Left renal pelvis (tissue), 4 donors: Measurements from ENCODE around the gene KRTAP4-16. TPM values are rescaled to one million over a fixed set of nuclear protein-coding genes. Genes with fewer than 3 reads are reported as not detected.
A peak's percentile ranks its signal among the peaks of the same experiment; 100 is the strongest.
"Not testable (repeated sequence)": the region's sequence is repeated elsewhere in the genome, so short reads cannot be mapped to it uniquely, and the experiment has no call there.

ENCODE experiments used
- DNase-seq, 4 donors: peaks; one replicate each; pipeline ENCODE4 v3.0.0-alpha.2; 2013; ENCODE audit warnings: low read depth in 4 of 4, low spot score in 3 of 4
- polyA plus RNA-seq, 4 donors: library from polyadenylated mRNA; unstranded; fragments of 120-200 nt; gene quantifications; one replicate each; pipeline ENCODE4 v1.2.1, GENCODE V29; 2013; ENCODE audit not compliant: insufficient read length in 4 of 4

KRTAP4-16 gene
- polyA plus RNA-seq, 4 donors: not detected

- no peak for DNase-seq
Observed at GRCh38 chr17:41082626-41083025, 19.4 kb downstream of the KRTAP4-16 start.

GRCh38 chr17:41076788-41077187 lies 25.2 kb downstream of the KRTAP4-16 start:
- no peak for DNase-seq

- no peak for DNase-seq
Observed at GRCh38 chr17:41073676-41074075, 28.3 kb downstream of the KRTAP4-16 start.

- DNase-seq: no peak
Observed at GRCh38 chr17:41071606-41072360, 30.2 kb downstream of the KRTAP4-16 start.

- no peak for DNase-seq
Observed at GRCh38 chr17:41069031-41069430, 33.0 kb downstream of the KRTAP4-16 start.

- DNase-seq: no peak
Observed at GRCh38 chr17:41067281-41067680, 34.7 kb downstream of the KRTAP4-16 start.

- DNase-seq: no peak
Observed at GRCh38 chr17:41065829-41066624, 36.0 kb downstream of the KRTAP4-16 start, which contains the start of gene KRTAP2-4. Gene KRTAP2-4 (minus strand): TSS chr17:41065879. CDS start chr17:41065845, 34 bp downstream.

- DNase-seq: not testable (repeated sequence)
Observed at GRCh38 chr17:41065016-41065689, 36.9 kb downstream of the KRTAP4-16 start.

GRCh38 chr17:41064301-41064700 lies 37.7 kb downstream of the KRTAP4-16 start:
- no peak for DNase-seq

GRCh38 chr17:41063449-41063848 lies 38.6 kb downstream of the KRTAP4-16 start:
- DNase-seq: no peak

- DNase-seq: no peak
Observed at GRCh38 chr17:41061964-41062363, 40.0 kb downstream of the KRTAP4-16 start.

GRCh38 chr17:41060052-41060604 lies 41.9 kb downstream of the KRTAP4-16 start, which contains the start of gene KRTAP2-3:
Gene KRTAP2-3 (minus strand): TSS chr17:41060114. CDS start chr17:41060050, 64 bp downstream.
- no peak for DNase-seq

- DNase-seq: not testable (repeated sequence)
Observed at GRCh38 chr17:41059276-41060051, 42.5 kb downstream of the KRTAP4-16 start.

- no peak for DNase-seq
Observed at GRCh38 chr17:41058741-41059140, 43.3 kb downstream of the KRTAP4-16 start.

GRCh38 chr17:41057547-41057946 lies 44.5 kb downstream of the KRTAP4-16 start:
- no peak for DNase-seq

GRCh38 chr17:41055130-41055529 lies 46.9 kb downstream of the KRTAP4-16 start, which contains the start of gene KRTAP2-2:
Gene KRTAP2-2 (minus strand): TSS chr17:41055230. CDS start chr17:41055211, 19 bp downstream.
- not testable (repeated sequence) for DNase-seq

- not testable (repeated sequence) for DNase-seq
Observed at GRCh38 chr17:41054556-41054955, 47.5 kb downstream of the KRTAP4-16 start.

- DNase-seq: peak in 1 of 4 donors; percentile 21
Observed at GRCh38 chr17:41054025-41054424, 48.0 kb downstream of the KRTAP4-16 start.

GRCh38 chr17:41052566-41052965 lies 49.4 kb downstream of the KRTAP4-16 start:
- no peak for DNase-seq
